HG03521 (cell line): ENCODE results near the gene ELAC1.

Experiments used
- ATAC-seq: cut with Tn5 transposase; IDR thresholded peaks from one replicate; pipeline ENCODE4 v1.9.1; 2021; ENCODE audit warnings: mild to moderate bottlenecking, moderate library complexity; ENCODE audit not compliant: unreplicated experiment

The ELAC1 gene

DNA sequence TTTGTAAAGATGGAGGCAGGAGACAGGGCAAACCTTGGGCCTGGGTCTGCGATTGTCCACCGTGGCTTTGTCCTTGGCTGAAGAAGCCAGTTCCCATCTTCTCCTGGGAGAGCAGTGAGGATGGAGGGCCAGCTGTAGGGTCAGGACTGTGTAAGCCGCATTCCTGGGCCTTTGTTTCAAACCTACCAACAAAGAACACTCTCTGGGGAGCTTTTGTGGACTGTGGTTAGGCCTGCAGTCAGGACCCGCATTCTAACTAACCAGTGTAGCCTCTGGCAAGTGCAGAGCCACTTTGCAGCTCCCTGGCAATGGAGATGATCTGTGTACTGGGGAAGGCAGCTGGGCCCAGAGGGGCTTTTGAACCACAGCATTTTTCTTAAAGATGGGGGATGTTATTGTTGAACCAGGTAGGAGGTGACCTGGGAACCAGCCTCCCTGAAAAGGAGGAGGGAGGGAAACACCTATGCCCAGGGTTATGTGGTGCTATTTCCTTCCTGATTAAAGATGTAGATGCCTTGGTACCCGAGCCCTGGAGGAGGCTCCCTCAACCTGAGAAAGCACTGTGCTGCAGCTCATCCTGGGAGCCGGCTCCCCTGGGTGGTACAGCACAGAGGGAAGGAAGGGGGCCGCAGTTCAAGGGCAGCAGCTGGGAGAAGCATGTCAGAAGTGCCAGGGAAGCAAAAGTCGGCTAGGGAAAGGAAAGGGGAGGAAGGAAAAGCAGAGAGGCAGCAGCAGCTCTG lies 49.5 kb downstream of the ELAC1 start:
- ATAC-seq: no peak

DNA sequence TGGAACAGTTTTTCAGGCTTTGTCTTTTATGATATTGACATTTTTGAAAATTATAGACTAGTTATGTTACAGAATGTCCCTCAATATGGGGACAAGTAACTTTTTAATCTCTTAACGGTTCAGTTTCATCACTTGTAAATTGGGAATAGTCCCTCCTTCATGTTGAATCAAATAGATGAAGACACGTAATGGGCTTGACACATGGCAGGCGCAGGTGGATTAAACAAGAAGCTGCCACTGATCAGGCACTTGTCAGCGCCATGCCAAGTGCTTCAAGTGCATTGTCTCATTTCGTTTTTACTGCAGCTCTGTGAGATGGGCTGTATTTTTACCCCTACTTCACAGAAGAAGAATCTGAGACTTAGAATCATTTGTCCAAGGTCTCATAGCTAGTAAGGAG lies 52.7 kb downstream of the ELAC1 start:
- no peak for ATAC-seq

GRCh38 chr18:51021226-51021965 lies 53.6 kb downstream of the ELAC1 start:
- ATAC-seq: no peak

GRCh38 chr18:51025512-51025911 lies 57.7 kb downstream of the ELAC1 start:
- ATAC-seq: no peak

- ATAC-seq: no peak
Observed at GRCh38 chr18:51028201-51028805, 60.5 kb downstream of the ELAC1 start.

DNA sequence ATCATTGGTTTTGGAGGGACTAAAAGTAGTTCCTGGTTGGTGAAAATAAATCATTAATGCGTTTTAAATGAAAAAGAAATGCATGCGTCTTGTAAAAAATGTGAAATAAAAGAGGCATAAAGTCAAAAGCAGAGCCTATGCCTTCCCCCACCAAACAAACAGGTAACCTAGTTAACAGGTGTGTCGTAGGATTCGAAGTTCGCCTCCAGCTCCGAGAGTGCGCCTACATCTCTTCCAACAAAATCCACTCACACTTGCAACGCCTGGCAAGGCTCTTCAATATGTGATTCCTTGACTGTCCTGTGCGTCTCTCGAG lies 61.5 kb downstream of the ELAC1 start:
- ATAC-seq: no peak

DNA sequence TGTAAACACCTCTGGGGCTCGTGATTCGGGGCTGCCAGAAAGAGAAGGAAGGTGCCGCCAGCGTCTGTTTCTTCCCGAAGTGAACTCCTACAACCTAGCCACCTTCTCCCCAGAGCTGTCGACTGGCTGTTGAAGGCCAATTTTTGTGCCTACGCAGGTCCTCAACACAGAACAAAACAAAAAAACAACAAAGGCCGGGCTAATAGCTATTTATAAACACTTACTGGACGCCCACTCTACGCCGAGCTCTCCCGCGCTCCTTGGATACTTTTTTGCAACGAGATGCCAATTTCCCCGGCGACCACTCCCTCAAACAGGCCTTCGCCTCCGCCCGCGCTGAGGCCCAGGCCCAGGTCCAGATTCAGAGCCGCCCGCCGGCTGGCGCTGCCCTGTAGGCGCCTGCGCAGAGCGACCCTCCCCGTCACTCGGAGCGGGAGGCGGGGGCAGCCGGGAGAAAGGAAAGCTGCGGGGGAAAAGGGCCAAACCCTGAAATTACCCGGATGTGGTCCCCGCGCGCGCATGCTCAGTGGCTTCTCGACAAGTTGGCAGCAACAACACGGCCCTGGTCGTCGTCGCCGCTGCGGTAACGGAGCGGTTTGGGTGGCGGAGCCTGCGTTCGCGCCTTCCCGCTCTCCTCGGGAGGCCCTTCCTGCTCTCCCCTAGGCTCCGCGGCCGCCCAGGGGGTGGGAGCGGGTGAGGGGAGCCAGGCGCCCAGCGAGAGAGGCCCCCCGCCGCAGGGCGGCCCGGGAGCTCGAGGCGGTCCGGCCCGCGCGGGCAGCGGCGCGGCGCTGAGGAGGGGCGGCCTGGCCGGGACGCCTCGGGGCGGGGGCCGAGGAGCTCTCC lies 62.1 kb downstream of the ELAC1 start, which contains the start of gene SMAD4:
SMAD4 (plus strand) TSS at position 520 of the 843 bp plus-strand sequence. CDS start 16,834 bp downstream, outside the sequence.
- peak; percentile 79 for ATAC-seq

- ATAC-seq: peak; percentile 51
Observed at GRCh38 chr18:51030537-51031258, 62.9 kb downstream of the ELAC1 start.

DNA sequence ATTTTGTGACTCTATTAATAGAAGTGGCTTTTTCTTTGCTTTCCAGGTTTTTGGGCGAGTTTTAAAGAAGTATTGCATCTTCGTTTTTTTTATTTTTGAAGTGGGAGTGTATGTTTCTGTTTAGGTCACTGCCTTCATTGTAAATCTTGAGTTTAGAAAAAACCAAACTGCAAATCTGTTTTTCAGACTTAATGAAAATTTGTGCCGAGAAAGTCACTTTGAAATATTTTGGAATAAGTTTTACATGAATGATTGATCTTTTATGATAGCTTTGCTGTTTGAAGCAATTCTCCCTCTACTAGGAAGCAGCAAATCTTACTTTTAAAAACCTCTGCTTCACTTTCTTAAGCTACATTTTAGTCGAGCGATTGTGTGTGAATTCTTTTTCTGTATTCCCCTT lies 64.4 kb downstream of the ELAC1 start:
- no peak for ATAC-seq

DNA sequence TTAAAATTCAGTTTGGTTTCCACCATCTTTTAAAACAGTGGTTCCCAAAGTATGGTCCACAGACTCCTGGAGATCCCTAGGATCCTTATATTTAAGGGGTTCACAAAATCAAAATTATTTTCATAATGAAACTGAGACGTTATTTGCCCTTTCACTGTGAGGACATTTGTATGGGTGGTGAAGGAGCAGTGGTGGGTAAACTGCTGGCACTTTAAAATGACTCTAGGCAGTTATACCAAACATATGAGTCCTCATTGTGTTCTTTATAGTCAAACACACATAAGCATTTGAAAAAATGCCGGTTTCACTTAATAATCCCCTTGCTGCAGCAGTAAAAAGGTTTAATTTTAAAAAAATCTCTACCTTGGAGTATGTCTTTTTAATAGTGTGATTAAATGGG lies 69.4 kb downstream of the ELAC1 start:
- ATAC-seq: no peak
